Measurements from ENCODE around the gene CUX1. TPM values are rescaled to one million over a fixed set of nuclear protein-coding genes. Genes with fewer than 3 reads are reported as not detected.

CUX1 gene
- total RNA-seq, 1 donor from 2014 or later, result 101 TPM

- Histone ChIP-seq H3K4me3 (no peak overlapping the region), H3K27me3 (no peaks in the 10 kb centered on the region), H3K36me3 (no peaks in the 10 kb centered on the region), H3K9me3 (no peaks in the 10 kb centered on the region), H3K27ac (no peak overlapping the region), H3K4me1 (no peaks in the 10 kb centered on the region)
- no peak for TF ChIP-seq CTCF (IDR thresholded peaks at IDR 0.05)
- intact Hi-C loops (cut with DNase I), result no loop called here
- DNase-seq (ENCODE audit: low spot score in 2 of 2), result no peak
Observed at GRCh38 chr7:101782896-101783295, 34.5 kb upstream of the CUX1 start.

DNA sequence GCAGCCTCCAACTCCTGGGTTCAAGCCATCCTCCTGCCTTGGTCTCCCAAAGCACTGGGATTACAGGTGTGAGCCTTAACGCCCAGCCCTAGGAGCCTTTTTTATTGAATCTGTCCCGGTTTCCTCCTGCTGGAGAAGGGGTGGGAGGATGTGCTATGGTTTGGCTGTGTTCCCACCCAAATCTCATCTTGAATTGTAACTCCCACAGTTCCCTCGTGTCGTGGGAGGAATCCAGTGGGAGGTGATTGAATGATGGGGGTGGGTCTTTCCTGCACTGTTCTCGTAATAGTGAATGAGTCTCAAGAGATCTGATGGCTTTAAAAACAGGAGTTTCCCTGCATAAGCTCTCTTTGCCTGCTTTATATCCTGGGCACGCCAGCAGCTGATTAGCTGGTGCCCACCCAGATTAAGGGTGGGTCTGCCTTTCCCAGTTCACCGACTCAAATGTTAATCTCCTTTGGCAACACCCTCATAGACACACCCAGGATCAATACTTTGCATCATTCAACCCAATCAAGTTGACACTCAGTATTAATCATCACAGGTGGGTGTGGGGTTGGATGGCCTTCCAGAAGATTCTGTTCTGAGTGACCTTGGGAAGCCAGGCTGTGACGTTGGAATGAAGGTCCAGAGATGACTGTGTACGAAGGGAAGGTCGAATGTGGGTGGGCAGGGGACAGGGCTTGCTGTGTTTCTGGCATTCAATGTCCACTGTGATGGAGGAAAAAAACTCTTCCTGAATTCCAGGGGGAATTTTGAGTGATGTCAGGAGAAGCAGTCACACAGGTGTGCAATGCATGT lies 33.8 kb upstream of the CUX1 start:
- no peak for DNase-seq (ENCODE audit: low spot score in 2 of 2)
- H3K27me3 ChIP-seq, result no peaks in the 10 kb centered on the region
- no peak for TF ChIP-seq CTCF (IDR thresholded peaks at IDR 0.05)
- no peaks in the 10 kb centered on the region for H3K9me3 ChIP-seq
- H3K4me1 ChIP-seq, result no peaks in the 10 kb centered on the region
- no peaks in the 10 kb centered on the region for H3K36me3 ChIP-seq
- intact Hi-C loops (cut with DNase I), result no loop called here
- H3K4me3 ChIP-seq, result no peak overlapping the region
- no peak overlapping the region for H3K27ac ChIP-seq

- H3K27ac ChIP-seq, result no peak overlapping the region
- DNase-seq (ENCODE audit: low spot score in 2 of 2), result no peak
- peak overlapping the region in 1 of 2 donors; percentile 36 for H3K4me3 ChIP-seq
- TF ChIP-seq CTCF (IDR thresholded peaks at IDR 0.05), result no peak
- no peaks in the 10 kb centered on the region for H3K4me1 ChIP-seq
- H3K27me3 ChIP-seq, result no peaks in the 10 kb centered on the region
- no peaks in the 10 kb centered on the region for H3K9me3 ChIP-seq
- intact Hi-C loops (cut with DNase I), result no loop called here
- H3K36me3 ChIP-seq, result no peaks in the 10 kb centered on the region
Observed at GRCh38 chr7:101784292-101785127, 32.9 kb upstream of the CUX1 start.

- no peak for DNase-seq (ENCODE audit: low spot score in 2 of 2)
Observed at GRCh38 chr7:101787864-101788263, 29.6 kb upstream of the CUX1 start.

GRCh38 chr7:101788517-101788916 lies 28.9 kb upstream of the CUX1 start:
- intact Hi-C loops (cut with DNase I), result no loop called here
- no peaks in the 10 kb centered on the region for H3K27me3 ChIP-seq
- no peak for TF ChIP-seq CTCF (IDR thresholded peaks at IDR 0.05)
- H3K4me3 ChIP-seq, result no peak overlapping the region
- H3K36me3 ChIP-seq, result no peaks in the 10 kb centered on the region
- no peaks in the 10 kb centered on the region for H3K9me3 ChIP-seq
- H3K27ac ChIP-seq, result no peak overlapping the region
- no peaks in the 10 kb centered on the region for H3K4me1 ChIP-seq
- no peak for DNase-seq (ENCODE audit: low spot score in 2 of 2)

More at GRCh38 chr7:101787864-101788263, 29.6 kb upstream of the CUX1 start:
- Histone ChIP-seq H3K4me1 (no peaks in the 10 kb centered on the region), H3K36me3 (no peaks in the 10 kb centered on the region), H3K4me3 (no peak overlapping the region), H3K9me3 (no peaks in the 10 kb centered on the region), H3K27ac (no peak overlapping the region), H3K27me3 (no peaks in the 10 kb centered on the region)
- TF ChIP-seq CTCF (IDR thresholded peaks at IDR 0.05), result no peak
- intact Hi-C loops (cut with DNase I), result no loop called here
